Measurements from ENCODE around the gene VARS2.
"Not testable (repeated sequence)": the region's sequence is repeated elsewhere in the genome, so short reads cannot be mapped to it uniquely, and the experiment has no call there.

VARS2 gene

DNA sequence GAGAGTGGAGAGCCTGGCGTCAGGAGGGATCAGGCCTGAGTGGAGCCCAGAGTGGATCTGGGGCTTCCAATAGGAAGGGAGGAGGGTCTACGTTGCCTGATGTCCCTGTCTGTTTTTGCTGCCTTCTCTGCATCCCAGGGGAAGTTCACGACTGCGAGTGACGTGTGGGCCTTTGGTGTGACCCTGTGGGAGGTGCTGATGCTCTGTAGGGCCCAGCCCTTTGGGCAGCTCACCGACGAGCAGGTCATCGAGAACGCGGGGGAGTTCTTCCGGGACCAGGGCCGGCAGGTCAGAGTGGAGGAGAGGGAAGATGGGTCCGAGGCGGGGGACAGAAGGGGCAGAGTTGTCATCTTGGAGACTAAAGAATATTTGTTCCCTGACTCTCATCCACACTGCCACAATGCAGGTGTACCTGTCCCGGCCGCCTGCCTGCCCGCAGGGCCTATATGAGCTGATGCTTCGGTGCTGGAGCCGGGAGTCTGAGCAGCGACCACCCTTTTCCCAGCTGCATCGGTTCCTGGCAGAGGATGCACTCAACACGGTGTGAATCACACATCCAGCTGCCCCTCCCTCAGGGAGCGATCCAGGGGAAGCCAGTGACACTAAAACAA is 15.2 kb upstream of the VARS2 start:
- no peak for DNase-seq (ENCODE audit: extremely low read depth in 1 of 2, low read depth in 1 of 2)

DNA sequence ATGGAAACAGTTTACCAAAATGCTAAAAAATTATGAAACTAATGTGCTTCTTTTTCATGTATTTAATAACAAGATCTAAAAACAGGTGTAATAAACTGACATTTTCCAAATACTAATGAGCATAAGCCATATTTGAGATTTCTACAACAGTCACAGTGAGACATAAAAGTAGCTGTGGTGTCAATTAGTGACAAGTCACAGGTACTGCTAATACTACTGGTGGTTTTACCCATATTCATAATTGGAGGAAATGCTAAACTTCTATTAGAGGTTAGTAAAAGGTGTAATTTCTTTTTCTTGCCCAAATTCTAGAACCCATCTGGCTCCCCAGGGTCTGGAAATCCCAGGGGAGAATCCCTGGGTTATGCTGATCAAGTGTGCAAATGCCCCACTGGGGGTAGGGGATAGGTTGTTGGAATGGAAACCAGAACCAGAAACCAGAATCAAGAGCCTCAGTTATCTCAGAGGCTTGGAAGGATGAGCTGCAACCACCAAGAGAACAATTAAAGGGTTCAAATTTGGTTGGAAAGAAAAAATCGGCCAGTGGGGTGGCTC is 13.1 kb upstream of the VARS2 start:
- no peak for DNase-seq (ENCODE audit: extremely low read depth in 1 of 2, low read depth in 1 of 2)

DNA sequence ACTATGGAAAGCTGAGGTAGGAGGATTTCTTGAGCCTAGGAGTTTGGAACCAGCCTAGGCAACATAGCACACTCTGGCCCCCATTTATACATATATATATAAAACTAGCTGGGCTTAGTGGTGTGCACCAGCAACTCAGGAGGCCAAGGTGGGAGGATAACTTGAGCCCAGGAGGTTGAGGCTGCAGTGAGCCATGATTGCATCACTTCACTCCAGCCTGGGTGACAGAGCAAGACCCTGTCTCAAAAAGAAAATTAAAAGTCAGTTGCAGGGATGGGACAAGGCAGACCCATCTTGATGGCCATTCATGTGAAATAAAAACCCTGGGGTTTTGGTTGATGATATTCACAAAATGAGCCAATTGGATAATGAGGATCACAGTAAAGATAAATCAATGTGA is 12.6 kb upstream of the VARS2 start:
- DNase-seq (ENCODE audit: extremely low read depth in 1 of 2, low read depth in 1 of 2) = no peak

DNA sequence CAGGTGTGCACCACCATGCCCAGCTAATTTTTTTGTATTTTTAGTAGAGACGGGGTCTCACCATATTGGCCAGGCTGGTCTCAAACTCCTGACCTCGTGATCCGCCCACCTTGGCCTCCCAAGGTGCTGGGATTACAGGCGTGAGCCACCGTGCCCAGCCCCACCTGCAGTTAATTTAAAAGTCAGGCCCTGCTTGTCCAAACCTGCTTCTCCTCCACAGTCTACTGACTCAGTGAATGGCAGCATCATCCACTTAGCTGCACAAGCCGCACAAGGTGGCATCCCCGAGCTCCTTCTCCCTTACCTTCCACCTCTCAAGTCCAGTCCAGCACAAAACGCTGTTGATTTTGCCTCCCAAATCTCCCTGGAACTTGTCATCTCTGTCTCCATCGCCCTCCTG is 11.8 kb upstream of the VARS2 start:
- DNase-seq (ENCODE audit: extremely low read depth in 1 of 2, low read depth in 1 of 2) = not testable (repeated sequence)

DNA sequence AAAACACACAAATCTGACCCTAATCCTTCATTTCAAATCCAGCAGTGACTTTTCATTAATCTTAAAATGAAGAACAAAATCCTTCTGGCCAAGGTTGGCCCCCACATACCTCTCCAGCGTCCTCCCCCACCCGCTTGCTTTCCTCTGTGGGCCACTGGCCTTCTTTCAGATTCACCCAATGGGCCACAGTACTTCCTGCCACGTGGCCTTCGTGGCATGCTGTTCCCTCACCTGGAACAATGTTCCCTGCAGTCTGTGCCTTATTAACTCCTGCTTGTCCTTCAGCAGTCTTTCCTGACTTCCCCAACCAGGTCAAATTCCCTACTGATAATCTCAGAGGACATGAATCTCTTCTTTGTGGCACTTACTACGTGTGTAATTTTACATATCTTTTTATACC is 11.3 kb upstream of the VARS2 start:
- DNase-seq (ENCODE audit: extremely low read depth in 1 of 2, low read depth in 1 of 2) = no peak

DNA sequence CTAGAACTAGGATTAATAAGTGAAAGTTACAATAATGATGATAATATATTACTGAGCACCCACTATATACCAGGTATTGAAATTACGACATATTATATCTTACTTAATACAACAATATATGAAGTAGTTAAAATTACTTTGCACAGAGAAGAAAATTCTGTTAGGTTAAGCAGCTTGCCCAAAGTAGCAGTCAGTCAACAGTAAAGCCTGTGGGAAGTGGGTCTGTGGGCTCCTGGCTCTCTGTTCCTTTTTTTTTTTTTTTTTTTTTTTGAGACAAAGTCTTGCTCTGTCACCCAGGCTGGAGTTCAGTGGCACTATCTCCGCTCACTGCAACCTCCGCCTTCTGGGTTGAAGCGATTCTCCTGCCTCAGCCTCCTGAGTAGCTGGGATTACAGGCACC is 10.8 kb upstream of the VARS2 start:
- no peak for DNase-seq (ENCODE audit: extremely low read depth in 1 of 2, low read depth in 1 of 2)

DNA sequence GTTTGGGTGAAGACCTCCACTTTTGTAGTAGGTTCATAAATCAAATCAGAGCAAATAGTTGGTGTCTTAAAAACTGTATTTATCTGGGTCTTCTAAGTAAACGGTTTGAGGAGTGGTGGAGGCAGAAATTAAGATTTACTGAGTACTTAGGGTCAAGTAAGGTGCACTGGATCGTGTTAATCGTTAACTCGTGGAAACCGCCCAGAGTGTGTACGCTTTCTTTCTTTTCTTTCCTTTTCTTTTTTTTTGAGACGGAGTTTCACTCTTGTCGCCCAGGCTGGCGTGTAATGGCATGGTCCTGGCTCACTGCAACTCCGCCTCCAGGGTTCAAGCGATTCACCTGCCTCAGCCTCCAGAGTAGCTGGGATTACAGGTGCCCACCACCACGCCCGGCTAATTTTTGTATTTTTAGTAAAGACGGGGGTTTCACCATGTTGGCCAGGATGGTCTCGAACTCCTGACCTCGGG is 6.7 kb upstream of the VARS2 start:
- DNase-seq (ENCODE audit: extremely low read depth in 1 of 2, low read depth in 1 of 2) = not testable (repeated sequence)

DNA sequence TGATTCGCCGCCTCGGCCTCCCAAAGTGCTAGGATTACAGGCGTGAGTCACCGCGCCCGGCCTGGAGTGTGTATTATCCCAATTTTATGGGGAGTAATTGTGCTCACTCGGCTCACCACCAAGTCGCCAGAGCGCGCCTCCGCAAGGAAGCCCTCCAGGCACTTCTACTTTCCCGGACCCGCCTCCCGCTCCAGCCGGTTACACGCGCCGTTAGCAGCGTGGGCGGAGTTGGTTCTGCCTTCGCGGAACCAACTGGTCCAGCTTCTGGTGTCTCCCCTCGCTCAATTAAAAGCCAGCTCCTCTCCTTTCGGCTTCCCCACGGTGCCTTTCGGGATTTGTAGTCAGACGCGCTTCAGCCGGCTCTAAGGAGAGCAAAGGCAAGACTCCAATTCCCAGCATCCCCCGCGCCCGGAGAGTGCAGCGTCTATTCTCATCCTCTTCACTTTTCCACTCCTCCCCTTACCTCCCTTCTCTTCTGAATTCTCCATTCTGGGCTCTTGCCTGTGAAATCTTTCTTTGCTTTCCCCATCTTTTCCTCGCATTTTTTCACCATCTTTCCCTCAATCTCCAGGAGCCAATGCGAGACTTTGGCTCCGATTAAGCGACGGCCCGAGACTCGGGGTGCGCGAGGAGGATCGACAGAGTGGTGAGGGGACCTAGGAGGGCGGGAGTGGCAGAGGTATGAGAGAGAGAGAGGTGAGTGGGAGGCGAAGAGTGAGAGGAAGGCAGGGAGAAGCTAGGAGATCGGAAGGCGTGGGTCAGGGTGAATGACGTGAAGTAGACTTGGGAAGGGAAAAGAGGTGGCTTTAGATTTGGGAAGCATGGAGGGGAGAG is 6.1 kb upstream of the VARS2 start, which contains the start of gene GTF2H4:
TSS of gene GTF2H4 (plus strand) at position 450 of the 834 bp plus-strand sequence.
- peak; percentile 88 to 93 for DNase-seq (ENCODE audit: extremely low read depth in 1 of 2, low read depth in 1 of 2)

DNA sequence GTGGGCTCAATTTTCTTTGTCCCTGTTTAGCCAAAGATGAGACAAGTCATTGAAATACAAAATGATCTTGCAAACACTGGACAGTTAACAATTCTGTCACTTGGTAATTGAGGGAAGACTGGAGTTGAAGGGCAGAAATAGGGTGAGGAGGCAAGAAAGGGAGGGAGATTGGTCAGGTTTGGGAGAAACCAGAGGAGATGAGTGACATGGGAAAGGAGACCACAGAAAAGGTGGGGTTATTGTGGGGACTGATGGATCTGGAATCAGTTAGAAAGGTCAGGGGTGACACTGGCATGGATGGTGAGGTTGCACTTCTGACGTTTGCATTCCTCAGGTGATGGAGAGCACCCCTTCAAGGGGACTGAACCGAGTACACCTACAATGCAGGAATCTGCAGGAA is 5.3 kb upstream of the VARS2 start:
- DNase-seq (ENCODE audit: extremely low read depth in 1 of 2, low read depth in 1 of 2) = no peak

DNA sequence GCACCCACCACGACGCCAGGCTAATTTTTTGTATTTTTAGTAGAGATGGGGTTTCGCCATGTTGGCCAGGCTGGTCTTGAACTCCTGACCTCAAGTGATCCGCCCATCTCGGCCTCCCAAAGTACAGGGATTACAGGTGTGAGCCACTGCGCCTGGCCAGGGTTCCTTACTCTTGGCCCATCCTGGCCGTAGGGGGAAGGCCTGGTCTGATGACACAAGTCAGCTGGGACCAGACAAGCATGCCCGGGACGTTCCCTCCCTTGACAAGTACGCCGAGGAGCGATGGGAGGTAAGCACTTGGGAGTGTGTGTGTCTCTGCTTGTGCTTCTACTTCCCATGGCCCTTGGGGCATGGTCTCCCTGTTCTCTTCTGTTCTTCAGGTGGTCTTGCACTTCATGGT is 3.6 kb upstream of the VARS2 start:
- not testable (repeated sequence) for DNase-seq (ENCODE audit: extremely low read depth in 1 of 2, low read depth in 1 of 2)

DNA sequence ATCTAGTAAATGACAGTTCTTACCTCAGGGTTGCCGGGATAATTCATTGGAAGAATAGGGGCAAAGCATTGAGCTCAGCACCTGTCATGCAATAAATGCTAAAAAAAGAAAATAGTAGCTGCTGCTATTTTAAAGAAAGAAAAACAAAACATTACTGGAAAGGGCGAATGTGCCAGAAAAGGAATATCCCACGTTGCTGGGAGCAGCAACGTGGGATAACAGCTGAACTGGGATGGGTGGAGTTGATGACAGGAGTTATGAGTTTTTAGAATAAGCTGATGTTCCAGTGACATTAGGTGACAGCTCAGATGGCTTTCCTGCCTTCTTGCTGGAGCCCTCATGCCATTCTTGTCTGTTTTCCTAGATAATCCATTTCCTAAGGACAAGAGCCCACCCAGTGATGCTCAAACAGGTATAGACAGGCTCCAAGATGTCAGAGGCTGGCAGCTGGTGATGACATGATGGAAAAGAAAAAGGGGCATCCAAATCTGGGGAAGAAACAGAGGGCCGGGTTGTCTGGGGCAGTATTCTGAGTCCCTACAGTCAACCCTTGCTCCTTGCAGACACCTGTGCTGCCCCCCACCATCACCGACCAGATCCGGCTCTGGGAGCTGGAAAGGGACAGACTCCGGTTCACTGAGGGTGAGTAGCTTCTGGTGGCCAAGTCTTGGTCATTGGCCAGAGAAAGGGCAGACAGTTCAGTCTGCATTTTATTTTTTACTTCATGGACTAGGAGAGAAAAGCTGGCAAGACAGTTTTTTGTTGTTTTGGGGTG is 1.1 kb upstream of the VARS2 start:
- no peak for DNase-seq (ENCODE audit: extremely low read depth in 1 of 2, low read depth in 1 of 2)

DNA sequence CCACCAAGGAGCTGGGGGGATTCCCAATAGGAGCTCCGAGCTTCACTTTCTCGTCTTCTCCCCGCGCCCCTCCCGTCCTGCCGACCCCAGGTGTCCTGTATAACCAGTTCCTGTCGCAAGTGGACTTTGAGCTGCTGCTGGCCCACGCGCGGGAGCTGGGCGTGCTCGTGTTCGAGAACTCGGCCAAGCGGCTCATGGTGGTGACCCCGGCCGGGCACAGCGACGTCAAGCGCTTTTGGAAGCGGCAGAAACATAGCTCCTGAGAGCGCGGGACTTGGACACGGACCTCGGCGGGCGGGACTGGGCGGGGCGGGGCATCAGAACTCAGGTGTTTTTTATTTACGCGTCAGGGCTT is 340 bp upstream of the VARS2 start:
- DNase-seq (ENCODE audit: extremely low read depth in 1 of 2, low read depth in 1 of 2) = no peak

DNA sequence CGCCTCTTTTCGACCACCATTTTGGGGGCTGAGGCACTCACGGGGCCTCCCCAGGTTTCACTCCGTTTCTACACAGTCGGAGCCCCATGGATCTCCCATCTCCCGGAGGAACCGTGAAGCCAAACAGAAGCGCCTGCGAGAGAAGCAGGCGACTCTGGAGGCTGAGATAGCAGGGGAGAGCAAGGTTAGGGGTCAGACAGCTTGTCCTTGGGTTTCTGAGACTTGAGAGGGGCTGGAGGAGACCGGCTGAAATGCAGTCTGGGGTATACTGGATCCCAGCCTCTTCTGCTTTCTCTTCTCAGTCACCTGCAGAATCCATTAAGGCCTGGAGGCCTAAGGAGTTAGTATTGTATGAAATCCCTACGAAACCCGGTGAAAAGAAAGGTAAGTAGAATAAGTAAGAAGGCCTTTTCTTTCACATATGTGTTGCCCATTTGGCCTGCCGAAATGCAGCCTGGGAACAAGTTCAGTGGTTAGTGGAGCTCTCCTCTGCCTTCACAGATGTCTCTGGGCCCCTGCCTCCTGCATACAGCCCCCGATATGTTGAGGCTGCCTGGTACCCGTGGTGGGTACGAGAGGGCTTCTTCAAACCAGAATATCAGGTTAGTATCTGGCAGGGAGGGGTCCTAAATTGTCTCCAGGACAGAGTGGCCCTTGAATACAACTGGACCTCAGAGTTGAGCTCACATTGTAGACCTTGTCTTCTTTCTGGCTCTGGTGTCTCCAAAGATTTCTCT is 984 bp downstream of the VARS2 start:
- DNase-seq (ENCODE audit: extremely low read depth in 1 of 2, low read depth in 1 of 2) = no peak

DNA sequence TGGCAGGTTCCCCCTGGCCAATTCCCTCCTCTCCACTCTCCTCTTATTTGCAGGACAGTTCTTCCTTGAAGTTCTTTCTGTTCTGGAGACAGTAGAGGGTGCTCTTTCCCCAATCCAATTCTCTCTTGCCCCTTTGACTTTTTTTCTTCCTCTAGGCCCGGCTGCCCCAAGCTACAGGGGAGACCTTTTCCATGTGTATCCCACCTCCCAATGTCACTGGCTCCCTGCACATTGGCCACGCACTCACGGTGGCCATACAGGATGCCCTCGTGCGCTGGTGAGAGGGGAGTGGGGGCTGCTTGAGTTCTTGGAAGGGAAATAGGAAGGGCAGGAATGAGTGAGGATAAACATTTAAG is 1.5 kb downstream of the VARS2 start:
- no peak for DNase-seq (ENCODE audit: extremely low read depth in 1 of 2, low read depth in 1 of 2)

DNA sequence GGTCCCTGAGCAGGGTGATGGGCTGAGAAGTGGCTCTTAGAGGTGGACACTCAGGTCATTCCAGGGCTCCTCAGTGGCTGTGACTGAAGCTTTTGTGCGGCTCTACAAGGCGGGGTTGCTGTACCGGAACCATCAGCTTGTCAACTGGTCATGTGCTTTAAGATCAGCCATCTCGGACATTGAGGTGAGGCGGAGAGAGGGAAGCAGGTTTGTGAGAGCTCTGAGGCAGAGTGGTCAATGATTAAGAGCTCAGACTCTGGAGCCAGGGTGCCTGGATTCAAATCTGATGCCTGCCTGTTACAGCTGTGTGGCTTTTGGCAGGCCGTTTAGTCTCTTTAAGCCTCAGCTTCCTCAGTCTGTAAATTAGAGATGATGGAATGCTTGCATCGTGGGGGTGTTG is 3.0 kb downstream of the VARS2 start:
- no peak for DNase-seq (ENCODE audit: extremely low read depth in 1 of 2, low read depth in 1 of 2)

DNA sequence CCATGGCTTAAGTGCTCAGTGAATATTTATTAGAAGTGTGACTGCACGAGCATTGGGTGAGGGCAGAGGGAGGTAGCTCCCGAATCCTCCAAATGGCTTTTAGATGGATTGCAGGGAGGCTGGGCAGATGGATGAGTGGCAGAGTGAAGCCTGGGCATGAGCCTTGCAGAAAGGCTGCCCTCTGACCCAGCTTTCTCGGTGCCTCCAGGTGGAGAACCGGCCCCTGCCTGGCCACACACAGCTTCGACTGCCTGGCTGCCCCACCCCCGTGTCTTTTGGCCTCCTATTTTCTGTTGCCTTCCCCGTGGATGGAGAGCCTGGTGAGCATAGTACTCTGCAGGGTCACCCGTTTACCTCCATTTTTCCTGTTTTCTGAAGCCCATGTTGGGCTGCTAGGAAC is 3.4 kb downstream of the VARS2 start:
- DNase-seq (ENCODE audit: extremely low read depth in 1 of 2, low read depth in 1 of 2) = no peak

DNA sequence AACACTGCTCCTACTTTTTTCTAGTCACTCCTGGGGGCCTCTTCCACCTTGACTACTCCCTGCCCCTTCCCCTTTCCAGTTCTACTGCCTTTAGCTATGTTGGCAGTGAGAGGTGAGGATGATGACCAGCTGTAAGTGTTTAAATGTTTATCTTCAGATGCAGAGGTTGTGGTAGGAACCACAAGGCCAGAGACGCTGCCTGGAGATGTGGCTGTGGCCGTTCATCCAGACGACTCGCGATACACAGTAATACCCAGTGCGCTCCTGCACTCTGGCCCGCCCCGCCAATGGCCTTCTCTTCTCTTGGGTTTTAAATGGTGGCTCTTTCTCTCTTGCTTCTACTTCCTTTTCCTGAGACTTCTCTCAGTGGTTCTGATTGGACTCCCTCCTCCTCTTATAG is 4.6 kb downstream of the VARS2 start:
- DNase-seq (ENCODE audit: extremely low read depth in 1 of 2, low read depth in 1 of 2) = no peak

DNA sequence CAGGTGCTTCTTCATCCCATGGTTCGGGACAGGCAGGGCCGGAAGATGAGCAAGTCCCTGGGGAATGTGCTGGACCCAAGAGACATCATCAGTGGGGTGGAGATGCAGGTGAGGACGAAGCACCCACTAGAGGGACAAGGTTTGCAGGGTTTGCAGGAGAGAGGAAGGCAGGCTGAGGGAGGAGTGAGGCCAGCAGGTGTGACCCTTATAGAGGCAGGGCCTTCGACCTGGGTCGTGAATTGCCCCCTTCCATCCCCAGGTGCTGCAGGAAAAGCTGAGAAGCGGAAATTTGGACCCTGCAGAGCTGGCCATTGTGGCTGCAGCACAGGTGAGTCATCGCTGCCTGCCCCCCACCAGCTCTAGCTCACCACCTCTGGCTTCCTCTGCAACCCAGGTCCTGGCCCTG is 8.4 kb downstream of the VARS2 start:
- DNase-seq (ENCODE audit: extremely low read depth in 1 of 2, low read depth in 1 of 2) = no peak

DNA sequence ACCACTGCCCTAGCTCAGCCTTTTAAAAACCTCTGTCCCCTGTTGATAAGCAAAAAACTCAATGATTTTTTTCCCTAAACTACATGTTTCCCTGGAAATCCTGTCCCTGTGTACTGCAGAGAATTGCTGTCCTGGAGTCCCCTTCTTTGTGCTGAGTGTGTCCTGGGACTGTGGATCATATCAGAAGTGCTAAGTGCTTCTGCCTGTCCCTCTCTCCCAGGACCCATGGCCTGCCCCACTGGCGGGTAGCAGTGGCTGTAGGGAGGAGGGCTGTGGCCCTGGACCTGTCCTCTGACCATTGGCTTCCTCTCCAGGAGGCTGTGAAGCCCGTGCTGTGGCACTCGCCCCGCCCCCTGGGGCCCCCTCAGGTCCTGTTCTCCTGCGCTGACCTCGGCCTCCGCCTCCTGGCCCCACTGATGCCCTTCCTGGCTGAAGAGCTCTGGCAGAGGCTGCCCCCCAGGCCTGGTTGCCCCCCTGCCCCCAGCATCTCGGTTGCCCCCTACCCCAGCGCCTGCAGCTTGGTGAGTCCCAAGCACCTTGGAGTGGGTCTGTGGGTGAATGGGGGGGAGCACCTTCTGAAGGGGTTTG is 10.1 kb downstream of the VARS2 start:
- not testable (repeated sequence) for DNase-seq (ENCODE audit: extremely low read depth in 1 of 2, low read depth in 1 of 2)

DNA sequence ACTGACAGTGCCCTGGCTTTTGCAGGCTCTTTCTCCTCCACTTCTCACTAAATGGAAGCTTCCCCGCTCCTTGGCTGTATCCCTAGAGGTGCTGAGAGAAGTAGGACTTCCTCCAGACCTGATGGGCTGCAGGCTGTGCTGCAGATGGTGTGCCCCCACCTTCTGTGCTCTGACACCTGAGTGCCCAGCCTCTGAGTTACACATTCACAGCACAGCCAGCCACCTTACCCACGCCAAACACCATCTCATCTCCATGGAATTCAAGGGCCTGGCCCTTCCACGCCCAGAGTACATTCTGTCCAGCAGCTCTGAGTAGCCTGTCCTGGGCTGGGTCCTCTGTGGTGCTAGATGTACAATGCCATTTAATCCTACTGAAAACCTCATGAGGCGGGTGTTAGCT is 12.6 kb downstream of the VARS2 start:
- no peak for DNase-seq (ENCODE audit: extremely low read depth in 1 of 2, low read depth in 1 of 2)

All from activated CD8-positive, alpha-beta memory T cell treated with anti-CD3 and anti-CD28 coated beads for 1 hour (primary cell).